ENCODE measurements around the gene AAMP.

DNA sequence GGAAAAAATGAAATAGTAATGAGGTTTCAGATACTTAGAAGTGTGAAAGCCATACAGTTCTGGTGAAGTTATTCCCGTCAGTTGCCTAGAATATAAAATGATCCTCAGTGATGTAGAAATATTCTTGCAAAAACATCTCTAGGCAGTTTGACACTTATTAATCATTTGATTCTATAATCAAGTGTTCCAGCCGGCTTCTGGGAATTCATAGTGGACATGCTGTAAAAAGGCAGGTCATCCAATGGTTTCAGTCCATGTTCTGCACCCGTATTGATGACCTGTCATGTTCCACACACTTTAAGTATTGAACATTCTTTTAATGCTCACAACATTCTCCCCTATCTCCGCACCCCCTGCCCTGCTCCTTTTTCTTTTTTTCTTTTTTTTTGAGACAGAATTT, 33.1 kb downstream of the AAMP start:
- TF ChIP-seq, protein P1, sequence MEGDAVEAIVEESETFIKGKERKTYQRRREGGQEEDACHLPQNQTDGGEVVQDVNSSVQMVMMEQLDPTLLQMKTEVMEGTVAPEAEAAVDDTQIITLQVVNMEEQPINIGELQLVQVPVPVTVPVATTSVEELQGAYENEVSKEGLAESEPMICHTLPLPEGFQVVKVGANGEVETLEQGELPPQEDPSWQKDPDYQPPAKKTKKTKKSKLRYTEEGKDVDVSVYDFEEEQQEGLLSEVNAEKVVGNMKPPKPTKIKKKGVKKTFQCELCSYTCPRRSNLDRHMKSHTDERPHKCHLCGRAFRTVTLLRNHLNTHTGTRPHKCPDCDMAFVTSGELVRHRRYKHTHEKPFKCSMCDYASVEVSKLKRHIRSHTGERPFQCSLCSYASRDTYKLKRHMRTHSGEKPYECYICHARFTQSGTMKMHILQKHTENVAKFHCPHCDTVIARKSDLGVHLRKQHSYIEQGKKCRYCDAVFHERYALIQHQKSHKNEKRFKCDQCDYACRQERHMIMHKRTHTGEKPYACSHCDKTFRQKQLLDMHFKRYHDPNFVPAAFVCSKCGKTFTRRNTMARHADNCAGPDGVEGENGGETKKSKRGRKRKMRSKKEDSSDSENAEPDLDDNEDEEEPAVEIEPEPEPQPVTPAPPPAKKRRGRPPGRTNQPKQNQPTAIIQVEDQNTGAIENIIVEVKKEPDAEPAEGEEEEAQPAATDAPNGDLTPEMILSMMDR (IDR thresholded peaks at IDR 0.05; ENCODE audit: borderline replicate concordance, extremely low read depth, low read length, poor library complexity, severe bottlenecking): no peak
- TF ChIP-seq EZH2 (IDR thresholded peaks at IDR 0.05; ENCODE audit: borderline replicate concordance, low read depth, low read length, severe bottlenecking): no peak

Data from DND-41 (cell line).